ENCODE data around the gene CLDN1.

Gene CLDN1

GRCh38 chr3:190289989-190290388, 32.3 kb downstream of the CLDN1 start:
- Histone ChIP-seq H4K20me1 (ENCODE audit: insufficient read depth, low read length) (no peaks in the 10 kb centered on the region), H3K27me3 (replicated peaks; ENCODE audit: insufficient read depth, low read length) (no peaks in the 10 kb centered on the region), H3K27ac (ENCODE audit: low read length) (no peak overlapping the region), H3K79me2 (ENCODE audit: low read length) (no peaks in the 10 kb centered on the region), H3K36me3 (replicated peaks; ENCODE audit: insufficient read depth, low read length) (no peaks in the 10 kb centered on the region), H3K9ac (ENCODE audit: low read length) (no peak overlapping the region), H3F3A (ENCODE audit: insufficient read depth, low read length) (no peaks in the 10 kb centered on the region), H2AFZ (ENCODE audit: low read length) (no peak overlapping the region), H3K4me2 (ENCODE audit: low read depth, low read length) (no peak overlapping the region), H3K9me2 (replicated peaks; ENCODE audit: insufficient read depth, low read length) (no peaks in the 10 kb centered on the region), H3K9me3 (replicated peaks; ENCODE audit: insufficient read depth, low read length) (no peaks in the 10 kb centered on the region), H3K4me1 (ENCODE audit: low read length) (no peaks in the 10 kb centered on the region), H3K4me3 (ENCODE audit: low read length) (no peak overlapping the region)
- TF ChIP-seq CTCF (IDR thresholded peaks at IDR 0.05; ENCODE audit: low read length) (no peak), EZH2phosphoT487 (IDR thresholded peaks at IDR 0.05; ENCODE audit: low read length) (no peak)
- no peak for DNase-seq

DNA sequence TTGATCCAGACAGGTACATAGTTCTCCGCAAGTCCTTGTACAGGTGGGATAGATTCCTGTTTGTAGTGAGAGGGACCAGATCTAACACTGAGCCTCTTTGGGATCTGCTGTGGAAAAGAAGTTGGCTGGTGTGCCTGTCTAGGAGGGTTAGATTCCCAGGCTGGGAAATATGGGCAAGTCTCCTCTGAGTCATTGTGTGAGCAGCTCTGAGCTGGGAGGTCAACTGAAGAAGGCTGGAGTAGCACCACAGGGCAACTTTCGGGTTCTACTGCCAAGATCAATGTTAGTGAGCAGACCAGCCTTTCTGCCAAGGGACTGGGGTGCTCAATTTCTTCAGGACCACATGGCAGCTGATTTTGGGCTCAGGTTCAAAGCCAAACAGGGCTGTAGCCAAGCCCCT, 33.4 kb downstream of the CLDN1 start:
- no peaks in the 10 kb centered on the region for H4K20me1 ChIP-seq (ENCODE audit: insufficient read depth, low read length)
- no peak for TF ChIP-seq EZH2phosphoT487 (IDR thresholded peaks at IDR 0.05; ENCODE audit: low read length)
- no peak for TF ChIP-seq EZH2 (optimal IDR thresholded peaks at IDR 0.05; ENCODE audit: low read depth, low read length)
- no peak for TF ChIP-seq CTCF (IDR thresholded peaks at IDR 0.05; ENCODE audit: low read length)
- H3K9me3 ChIP-seq (replicated peaks; ENCODE audit: insufficient read depth, low read length) = no peaks in the 10 kb centered on the region

GRCh38 chr3:190286014-190286413, 36.2 kb downstream of the CLDN1 start:
- H3K9ac ChIP-seq (ENCODE audit: low read length) = no peak overlapping the region
- H3K27ac ChIP-seq (ENCODE audit: low read length) = no peak overlapping the region
- H3K79me2 ChIP-seq (ENCODE audit: low read length) = no peaks in the 10 kb centered on the region
- no peaks in the 10 kb centered on the region for H3F3A ChIP-seq (ENCODE audit: insufficient read depth, low read length)
- H3K27me3 ChIP-seq (replicated peaks; ENCODE audit: insufficient read depth, low read length) = no peaks in the 10 kb centered on the region
- H3K9me2 ChIP-seq (replicated peaks; ENCODE audit: insufficient read depth, low read length) = no peaks in the 10 kb centered on the region
- H3K36me3 ChIP-seq (replicated peaks; ENCODE audit: insufficient read depth, low read length) = no peaks in the 10 kb centered on the region
- H3K4me1 ChIP-seq (ENCODE audit: low read length) = no peaks in the 10 kb centered on the region
- H3K4me2 ChIP-seq (ENCODE audit: low read depth, low read length) = no peak overlapping the region
- H2AFZ ChIP-seq (ENCODE audit: low read length) = no peak overlapping the region
- no peak overlapping the region for H3K4me3 ChIP-seq (ENCODE audit: low read length)
- no peak for DNase-seq
- no peaks in the 10 kb centered on the region for H4K20me1 ChIP-seq (ENCODE audit: insufficient read depth, low read length)
- H3K9me3 ChIP-seq (replicated peaks; ENCODE audit: insufficient read depth, low read length) = no peaks in the 10 kb centered on the region
- no peak for TF ChIP-seq EZH2phosphoT487 (IDR thresholded peaks at IDR 0.05; ENCODE audit: low read length)
- TF ChIP-seq CTCF (IDR thresholded peaks at IDR 0.05; ENCODE audit: low read length) = no peak
- no peak for TF ChIP-seq EZH2 (optimal IDR thresholded peaks at IDR 0.05; ENCODE audit: low read depth, low read length)

More for the DNA sequence above, 33.4 kb downstream of the CLDN1 start:
- Histone ChIP-seq H3K27me3 (replicated peaks; ENCODE audit: insufficient read depth, low read length) (no peaks in the 10 kb centered on the region), H3K4me3 (ENCODE audit: low read length) (no peak overlapping the region), H3K9ac (ENCODE audit: low read length) (no peak overlapping the region), H3K4me1 (ENCODE audit: low read length) (no peaks in the 10 kb centered on the region), H3K9me2 (replicated peaks; ENCODE audit: insufficient read depth, low read length) (no peaks in the 10 kb centered on the region), H2AFZ (ENCODE audit: low read length) (no peak overlapping the region), H3K4me2 (ENCODE audit: low read depth, low read length) (no peak overlapping the region), H3K36me3 (replicated peaks; ENCODE audit: insufficient read depth, low read length) (no peaks in the 10 kb centered on the region), H3F3A (ENCODE audit: insufficient read depth, low read length) (no peaks in the 10 kb centered on the region), H3K27ac (ENCODE audit: low read length) (no peak overlapping the region), H3K79me2 (ENCODE audit: low read length) (no peaks in the 10 kb centered on the region)
- DNase-seq = no peak

Measured in MM.1S (cell line).